ENCODE results near the gene RBMS1.

Gene RBMS1

GRCh38 chr2:160339726-160340125, 153.9 kb downstream of the RBMS1 start:
- TF ChIP-seq EZH2 (optimal IDR thresholded peaks at IDR 0.05; ENCODE audit: low read depth, low read length) (no peak), CTCF (IDR thresholded peaks at IDR 0.05; ENCODE audit: low read length) (no peak), EZH2phosphoT487 (IDR thresholded peaks at IDR 0.05; ENCODE audit: low read length) (no peak)
- H3K79me2 ChIP-seq (ENCODE audit: low read length), result peaks cover 29% of the 10 kb centered on the region; the same call in 1 of the 2 replicates

GRCh38 chr2:160338901-160339685, 154.5 kb downstream of the RBMS1 start:
- H3K36me3 ChIP-seq (replicated peaks; ENCODE audit: insufficient read depth, low read length), result no peaks in the 10 kb centered on the region
- DNase-seq, result no peak
- no peak overlapping the region for H3K27ac ChIP-seq (ENCODE audit: low read length)
- H2AFZ ChIP-seq (ENCODE audit: low read length), result no peak overlapping the region
- peaks cover 23% of the 10 kb centered on the region; the same call in 1 of the 2 replicates for H3K79me2 ChIP-seq (ENCODE audit: low read length)
- no peak overlapping the region for H3K9ac ChIP-seq (ENCODE audit: low read length)
- H3K4me1 ChIP-seq (ENCODE audit: low read length), result peaks cover 14% of the 10 kb centered on the region
- H4K20me1 ChIP-seq (ENCODE audit: insufficient read depth, low read length), result no peaks in the 10 kb centered on the region
- no peaks in the 10 kb centered on the region for H3F3A ChIP-seq (ENCODE audit: insufficient read depth, low read length)
- no peaks in the 10 kb centered on the region for H3K9me2 ChIP-seq (replicated peaks; ENCODE audit: insufficient read depth, low read length)
- H3K4me2 ChIP-seq (ENCODE audit: low read depth, low read length), result no peak overlapping the region
- H3K4me3 ChIP-seq (ENCODE audit: low read length), result no peak overlapping the region
- H3K27me3 ChIP-seq (replicated peaks; ENCODE audit: insufficient read depth, low read length), result no peaks in the 10 kb centered on the region
- no peak for TF ChIP-seq CTCF (IDR thresholded peaks at IDR 0.05; ENCODE audit: low read length)
- TF ChIP-seq EZH2phosphoT487 (IDR thresholded peaks at IDR 0.05; ENCODE audit: low read length), result no peak
- TF ChIP-seq EZH2 (optimal IDR thresholded peaks at IDR 0.05; ENCODE audit: low read depth, low read length), result no peak
- H3K9me3 ChIP-seq (replicated peaks; ENCODE audit: insufficient read depth, low read length), result no peaks in the 10 kb centered on the region

More at GRCh38 chr2:160339726-160340125, 153.9 kb downstream of the RBMS1 start:
- Histone ChIP-seq H3K9ac (ENCODE audit: low read length) (no peak overlapping the region), H3K4me3 (ENCODE audit: low read length) (no peak overlapping the region), H3K27ac (ENCODE audit: low read length) (no peak overlapping the region), H3F3A (ENCODE audit: insufficient read depth, low read length) (peaks cover 4% of the 10 kb centered on the region; the same call in 1 of the 2 replicates), H4K20me1 (ENCODE audit: insufficient read depth, low read length) (no peaks in the 10 kb centered on the region), H3K9me3 (replicated peaks; ENCODE audit: insufficient read depth, low read length) (no peaks in the 10 kb centered on the region), H3K4me2 (ENCODE audit: low read depth, low read length) (no peak overlapping the region), H3K27me3 (replicated peaks; ENCODE audit: insufficient read depth, low read length) (no peaks in the 10 kb centered on the region), H3K4me1 (ENCODE audit: low read length) (peaks cover 21% of the 10 kb centered on the region), H3K36me3 (replicated peaks; ENCODE audit: insufficient read depth, low read length) (no peaks in the 10 kb centered on the region), H3K9me2 (replicated peaks; ENCODE audit: insufficient read depth, low read length) (no peaks in the 10 kb centered on the region), H2AFZ (ENCODE audit: low read length) (no peak overlapping the region)
- no peak for DNase-seq

GRCh38 chr2:160337728-160338127, 155.9 kb downstream of the RBMS1 start:
- H4K20me1 ChIP-seq (ENCODE audit: insufficient read depth, low read length), result no peaks in the 10 kb centered on the region
- 0 out of 2 replicates have a peak, but pooled peaks cover 19% of the 10 kb centered on the region for H3K79me2 ChIP-seq (ENCODE audit: low read length)
- no peaks in the 10 kb centered on the region for H3F3A ChIP-seq (ENCODE audit: insufficient read depth, low read length)
- H3K36me3 ChIP-seq (replicated peaks; ENCODE audit: insufficient read depth, low read length), result no peaks in the 10 kb centered on the region
- no peaks in the 10 kb centered on the region for H3K9me3 ChIP-seq (replicated peaks; ENCODE audit: insufficient read depth, low read length)
- no peak overlapping the region for H3K9ac ChIP-seq (ENCODE audit: low read length)
- no peak overlapping the region for H3K27ac ChIP-seq (ENCODE audit: low read length)
- no peaks in the 10 kb centered on the region for H3K9me2 ChIP-seq (replicated peaks; ENCODE audit: insufficient read depth, low read length)
- no peaks in the 10 kb centered on the region for H3K27me3 ChIP-seq (replicated peaks; ENCODE audit: insufficient read depth, low read length)
- TF ChIP-seq CTCF (IDR thresholded peaks at IDR 0.05; ENCODE audit: low read length), result no peak
- H2AFZ ChIP-seq (ENCODE audit: low read length), result no peak overlapping the region
- DNase-seq, result no peak
- H3K4me1 ChIP-seq (ENCODE audit: low read length), result peaks cover 6% of the 10 kb centered on the region
- H3K4me2 ChIP-seq (ENCODE audit: low read depth, low read length), result no peak overlapping the region
- no peak overlapping the region for H3K4me3 ChIP-seq (ENCODE audit: low read length)

Measured in MM.1S (cell line).